Measurements from ENCODE around the gene SEPTIN3.

SEPTIN3 gene

GRCh38 chr22:42013385-42013784, 44.1 kb downstream of the SEPTIN3 start:
- DNase-seq (ENCODE audit: low read depth in 2 of 2, low spot score in 1 of 2) = no peak

GRCh38 chr22:42016111-42016510, 46.9 kb downstream of the SEPTIN3 start:
- no peak for DNase-seq (ENCODE audit: low read depth in 2 of 2, low spot score in 1 of 2)

- no peak for DNase-seq (ENCODE audit: low read depth in 2 of 2, low spot score in 1 of 2)
These were observed 49.0 kb downstream of the SEPTIN3 start for GRCh38 chr22:42018224-42018623.
